Peyer's patch (tissue), 4 donors: Measurements from ENCODE around the gene SH3TC1.

Experiments used
- CTCF ChIP-seq, 6 experiments: fragments of 450-650 bp in 4 of 6; fragments of 200-600 bp in 2 of 6; sonication (generic) in 1 of 6; IDR thresholded peaks; one replicate each; pipeline ENCODE4 v1.5.1; 2017 to 2019; ENCODE audit warnings: antibody characterized with exemption in 6 of 6, mild to moderate bottlenecking in 3 of 6, moderate library complexity in 1 of 6
- POLR2A ChIP-seq, 2 donors: fragments of 450-650 bp; IDR thresholded peaks; one replicate each; pipeline ENCODE4 v1.5.1; 2017; ENCODE audit warnings: antibody characterized with exemption in 2 of 2, mild to moderate bottlenecking in 2 of 2, moderate library complexity in 2 of 2

GRCh38 chr4:8241211-8241779 lies 42.2 kb downstream of the SH3TC1 start:
- TF ChIP-seq CTCF (IDR thresholded peaks at IDR 0.05) (no peak), POLR2A (IDR thresholded peaks at IDR 0.05) (no peak)
